ENCODE data around the gene LDLRAD3.

LDLRAD3 gene

GRCh38 chr11:36278531-36279282, 334.8 kb downstream of the LDLRAD3 start:
- no peak for DNase-seq (ENCODE audit: low read depth)

DNA sequence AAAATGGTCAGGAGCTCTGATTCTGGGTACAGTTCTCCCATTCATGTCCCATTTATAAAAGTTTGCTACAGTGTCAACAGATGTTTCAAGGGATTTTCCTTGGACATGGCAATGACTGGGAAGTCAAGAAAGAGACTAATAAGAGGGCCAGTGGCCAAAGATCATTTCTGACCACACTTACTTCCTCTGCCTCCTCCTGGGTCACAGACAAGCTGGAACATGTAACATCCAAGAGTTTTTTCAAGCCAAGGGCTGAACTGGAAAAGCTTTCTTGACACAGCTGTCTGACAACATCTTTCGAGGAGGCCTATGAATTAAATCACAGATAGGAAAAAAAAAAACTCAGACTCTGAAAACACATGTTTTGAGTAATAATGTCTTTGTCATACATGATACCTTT, 336.7 kb downstream of the LDLRAD3 start:
- no peak for DNase-seq (ENCODE audit: low read depth)

Data from ELR (cell line).